ENCODE data around the gene OR1F1. TPM values are rescaled to one million over a fixed set of nuclear protein-coding genes. Genes with fewer than 3 reads are reported as not detected.
A peak's percentile ranks its signal among the peaks of the same experiment; 100 is the strongest.

OR1F1 gene
- total RNA-seq, 1 experiment from 2014 or later, result 0.44 TPM

GRCh38 chr16:3158510-3159314, 29.3 kb upstream of the OR1F1 start (continued):
- peak; percentile 33; the same call in 1 of the 2 replicates for TF ChIP-seq ARID4B (CRISPR knock-in tag; IDR thresholded peaks at IDR 0.05; ENCODE audit: borderline replicate concordance)
- TF ChIP-seq ZNF232 (CRISPR knock-in tag; IDR thresholded peaks at IDR 0.05), result peak; percentile 39; the same call in 1 of the 2 replicates
- no peak for TF ChIP-seq EMX1 (CRISPR knock-in tag; IDR thresholded peaks at IDR 0.05)
- 0 out of 2 replicates have a peak, but pooled peaks have one; percentile 38 for TF ChIP-seq MAX (CRISPR knock-in tag; IDR thresholded peaks at IDR 0.05)
- TF ChIP-seq, protein P1, sequence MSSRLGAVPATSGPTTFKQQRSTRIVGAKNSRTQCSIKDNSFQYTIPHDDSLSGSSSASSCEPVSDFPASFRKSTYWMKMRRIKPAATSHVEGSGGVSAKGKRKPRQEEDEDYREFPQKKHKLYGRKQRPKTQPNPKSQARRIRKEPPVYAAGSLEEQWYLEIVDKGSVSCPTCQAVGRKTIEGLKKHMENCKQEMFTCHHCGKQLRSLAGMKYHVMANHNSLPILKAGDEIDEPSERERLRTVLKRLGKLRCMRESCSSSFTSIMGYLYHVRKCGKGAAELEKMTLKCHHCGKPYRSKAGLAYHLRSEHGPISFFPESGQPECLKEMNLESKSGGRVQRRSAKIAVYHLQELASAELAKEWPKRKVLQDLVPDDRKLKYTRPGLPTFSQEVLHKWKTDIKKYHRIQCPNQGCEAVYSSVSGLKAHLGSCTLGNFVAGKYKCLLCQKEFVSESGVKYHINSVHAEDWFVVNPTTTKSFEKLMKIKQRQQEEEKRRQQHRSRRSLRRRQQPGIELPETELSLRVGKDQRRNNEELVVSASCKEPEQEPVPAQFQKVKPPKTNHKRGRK (CRISPR knock-in tag; IDR thresholded peaks at IDR 0.05; ENCODE audit: borderline replicate concordance), result peak; percentile 98
- TF ChIP-seq GABPB1 (CRISPR knock-in tag; IDR thresholded peaks at IDR 0.05), result no peak
- TF ChIP-seq ZNF317 (CRISPR knock-in tag; IDR thresholded peaks at IDR 0.05; ENCODE audit: borderline replicate concordance, low read depth), result no peak

GRCh38 chr16:3161235-3162018, 26.6 kb upstream of the OR1F1 start:
- H3K4me3 Mint-ChIP-seq, result peak overlapping the region; percentile 31
- peaks cover 24% of the 10 kb centered on the region for H3K27me3 Mint-ChIP-seq (ENCODE audit: low read depth)
- H3K27ac Mint-ChIP-seq, result peak overlapping the region; percentile 53; the same call in 1 of the 2 replicates
- ChIA-PET POLR2A (no interaction called here), CTCF (interaction anchor here (1.4 to 6.2 kb wide), 4 partner anchors 10 to 134 kb away, joined by 3 to 75 read pairs (median 52); no protein-coding TSS in a partner anchor)
- no peaks in the 10 kb centered on the region for H3K36me3 Mint-ChIP-seq
- H3K9me3 Mint-ChIP-seq, result peaks cover 11% of the 10 kb centered on the region
- no peak for DNase-seq (ENCODE audit: low spot score)
- TF ChIP-seq, protein P2, sequence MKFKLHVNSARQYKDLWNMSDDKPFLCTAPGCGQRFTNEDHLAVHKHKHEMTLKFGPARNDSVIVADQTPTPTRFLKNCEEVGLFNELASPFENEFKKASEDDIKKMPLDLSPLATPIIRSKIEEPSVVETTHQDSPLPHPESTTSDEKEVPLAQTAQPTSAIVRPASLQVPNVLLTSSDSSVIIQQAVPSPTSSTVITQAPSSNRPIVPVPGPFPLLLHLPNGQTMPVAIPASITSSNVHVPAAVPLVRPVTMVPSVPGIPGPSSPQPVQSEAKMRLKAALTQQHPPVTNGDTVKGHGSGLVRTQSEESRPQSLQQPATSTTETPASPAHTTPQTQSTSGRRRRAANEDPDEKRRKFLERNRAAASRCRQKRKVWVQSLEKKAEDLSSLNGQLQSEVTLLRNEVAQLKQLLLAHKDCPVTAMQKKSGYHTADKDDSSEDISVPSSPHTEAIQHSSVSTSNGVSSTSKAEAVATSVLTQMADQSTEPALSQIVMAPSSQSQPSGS (CRISPR knock-in tag; IDR thresholded peaks at IDR 0.05; ENCODE audit: borderline replicate concordance, low read depth), result no peak
- TF ChIP-seq, protein P3, sequence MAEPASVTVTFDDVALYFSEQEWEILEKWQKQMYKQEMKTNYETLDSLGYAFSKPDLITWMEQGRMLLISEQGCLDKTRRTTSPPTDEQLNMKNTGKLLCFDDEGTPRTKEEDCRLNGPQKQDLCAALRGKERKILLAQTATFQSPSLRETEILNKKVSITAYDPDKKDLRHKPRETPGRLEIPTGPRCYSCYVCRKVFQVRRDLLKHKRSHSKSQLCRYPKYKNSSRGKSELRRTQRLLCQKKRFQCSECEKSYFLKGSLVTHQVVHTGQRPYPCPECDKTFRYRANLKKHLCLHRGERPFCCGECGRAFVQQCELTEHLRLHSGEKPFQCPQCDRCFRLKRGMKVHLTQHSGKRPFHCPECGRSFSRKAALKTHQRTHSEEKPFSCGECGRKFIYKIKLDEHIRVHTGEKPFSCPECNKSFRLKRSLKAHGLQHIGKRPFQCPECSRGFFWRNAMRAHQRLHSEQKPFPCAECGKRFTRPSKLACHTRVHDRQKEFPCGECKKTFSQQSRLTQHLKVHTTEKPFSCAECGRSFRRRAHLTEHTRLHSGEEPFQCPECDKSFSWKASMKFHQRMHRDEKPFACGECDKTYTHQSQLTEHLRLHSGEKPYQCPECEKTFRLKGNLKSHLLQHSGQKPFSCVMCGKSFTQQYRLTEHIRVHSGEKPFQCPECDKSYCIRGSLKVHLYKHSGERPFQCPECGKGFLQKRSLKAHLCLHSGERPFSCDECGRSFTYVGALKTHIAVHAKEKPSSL (CRISPR knock-in tag; conservative IDR thresholded peaks at IDR 0.05), result no peak
- TF ChIP-seq ZNF317 (CRISPR knock-in tag; IDR thresholded peaks at IDR 0.05; ENCODE audit: borderline replicate concordance, low read depth) (no peak), JUN (CRISPR knock-in tag; IDR thresholded peaks at IDR 0.05) (no peak)
- TF ChIP-seq, protein P4, sequence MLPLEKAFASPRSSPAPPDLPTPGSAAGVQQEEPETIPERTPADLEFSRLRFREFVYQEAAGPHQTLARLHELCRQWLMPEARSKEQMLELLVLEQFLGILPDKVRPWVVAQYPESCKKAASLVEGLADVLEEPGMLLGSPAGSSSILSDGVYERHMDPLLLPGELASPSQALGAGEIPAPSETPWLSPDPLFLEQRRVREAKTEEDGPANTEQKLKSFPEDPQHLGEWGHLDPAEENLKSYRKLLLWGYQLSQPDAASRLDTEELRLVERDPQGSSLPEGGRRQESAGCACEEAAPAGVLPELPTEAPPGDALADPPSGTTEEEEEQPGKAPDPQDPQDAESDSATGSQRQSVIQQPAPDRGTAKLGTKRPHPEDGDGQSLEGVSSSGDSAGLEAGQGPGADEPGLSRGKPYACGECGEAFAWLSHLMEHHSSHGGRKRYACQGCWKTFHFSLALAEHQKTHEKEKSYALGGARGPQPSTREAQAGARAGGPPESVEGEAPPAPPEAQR (CRISPR knock-in tag; IDR thresholded peaks at IDR 0.05), result no peak
- TF ChIP-seq, protein P1 (CRISPR knock-in tag; IDR thresholded peaks at IDR 0.05; ENCODE audit: borderline replicate concordance), result no peak
- no peak for ATAC-seq
- H3K4me1 Mint-ChIP-seq, result peaks cover 6% of the 10 kb centered on the region

Data from WTC11 (cell line).